ENCODE data around the gene ZKSCAN3. TPM values are rescaled to one million over a fixed set of nuclear protein-coding genes. Genes with fewer than 3 reads are reported as not detected.

The ZKSCAN3 gene
- total RNA-seq, 2 experiments from 2014 or later, result 1.8 TPM

DNA sequence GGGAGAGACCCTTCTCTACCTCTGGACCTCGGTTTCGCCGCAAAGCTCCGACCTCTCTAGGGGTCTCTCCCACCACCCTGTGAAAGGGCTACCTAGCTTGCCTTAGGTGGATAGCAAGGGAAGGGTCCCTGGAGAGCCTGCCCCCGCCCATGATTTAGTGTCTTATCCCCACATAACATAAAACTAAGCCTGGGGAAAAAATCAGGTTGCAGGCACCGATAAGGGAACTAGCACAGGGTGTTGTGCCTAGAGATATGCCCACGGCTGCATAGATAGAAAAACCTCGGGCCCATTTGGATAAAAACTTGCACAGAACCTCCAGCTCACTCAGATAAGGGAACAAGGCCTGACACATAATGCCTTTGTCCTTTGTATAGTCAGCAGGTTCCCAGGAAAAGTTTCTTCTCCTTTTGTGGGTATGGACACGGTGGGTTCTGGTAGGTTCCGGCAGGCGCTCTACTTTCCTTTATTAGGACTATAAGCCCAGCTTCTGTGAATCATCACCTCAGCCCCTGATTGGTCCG, 14.6 kb upstream of the ZKSCAN3 start:
- Mint-ChIP-seq H3K4me1 (peaks cover 2% of the 10 kb centered on the region), H3K9me3 (peaks cover 6% of the 10 kb centered on the region), H3K4me3 (no peak overlapping the region), H3K36me3 (peaks cover 2% of the 10 kb centered on the region), H3K27ac (no peak overlapping the region), H3K27me3 (no peaks in the 10 kb centered on the region)
- DNase-seq, result no peak

- H3K27ac Mint-ChIP-seq, result no peak within 1 kb of the TSS
- peaks cover 2% of the 10 kb centered on the region for H3K36me3 Mint-ChIP-seq
- H3K9me3 Mint-ChIP-seq, result peaks cover 11% of the 10 kb centered on the region
- no peak within 1 kb of the TSS for H3K4me3 Mint-ChIP-seq
- peaks cover 2% of the 10 kb centered on the region for H3K4me1 Mint-ChIP-seq
- DNase-seq, result peak; percentile 78
- H3K27me3 Mint-ChIP-seq, result no peaks in the 10 kb centered on the region
Measured at GRCh38 chr6:28335564-28336283, 14.0 kb upstream of the ZKSCAN3 start, which contains the start of gene ZSCAN31. TSS of gene ZSCAN31 (minus strand) at chr6:28336148. CDS start at chr6:28329683, 6,465 bp downstream.

DNA sequence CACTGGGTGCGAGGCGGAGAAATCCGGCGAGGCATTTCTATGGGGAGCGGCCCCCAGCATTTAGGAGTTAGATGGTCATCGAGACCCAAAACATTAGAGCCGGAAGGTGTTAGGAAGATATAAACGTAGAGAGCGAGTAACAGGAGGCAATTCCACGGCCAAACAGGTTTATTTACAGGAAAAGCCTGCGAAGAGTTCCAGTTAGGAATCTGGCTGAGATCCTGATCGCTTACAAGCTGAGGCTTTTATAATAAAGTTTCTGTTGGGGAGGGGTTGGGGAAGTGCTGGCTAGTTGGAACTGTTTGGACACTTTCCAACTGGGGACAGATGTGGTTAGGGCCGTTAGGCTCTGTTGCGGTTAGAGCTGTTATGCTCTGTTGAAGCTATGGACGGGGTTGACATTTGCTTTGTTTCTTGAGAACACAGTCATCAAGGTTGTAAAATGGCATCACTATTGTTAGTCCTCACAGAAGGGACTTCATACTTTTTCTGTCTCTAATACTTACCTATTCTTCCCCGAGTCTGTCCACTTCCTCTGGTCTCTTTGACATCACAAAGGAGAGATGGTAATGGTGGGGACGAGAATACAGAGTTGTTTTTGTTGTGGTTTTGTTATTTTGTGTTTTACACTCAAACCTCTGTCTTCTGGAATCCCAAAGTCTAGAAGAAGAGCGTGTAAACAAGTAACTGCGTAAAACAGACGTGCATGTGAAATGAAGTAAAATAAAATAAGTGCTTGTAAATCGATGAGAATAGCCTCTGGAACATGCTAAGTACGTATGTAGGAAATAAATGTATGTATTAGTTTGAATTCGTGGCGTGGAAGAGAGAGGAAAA, 13.2 kb upstream of the ZKSCAN3 start:
- H3K4me3 Mint-ChIP-seq, result no peak overlapping the region
- H3K36me3 Mint-ChIP-seq, result peaks cover 2% of the 10 kb centered on the region
- peaks cover 2% of the 10 kb centered on the region for H3K4me1 Mint-ChIP-seq
- no peaks in the 10 kb centered on the region for H3K27me3 Mint-ChIP-seq
- peaks cover 14% of the 10 kb centered on the region for H3K9me3 Mint-ChIP-seq
- no peak overlapping the region for H3K27ac Mint-ChIP-seq
- peak; percentile 26 for DNase-seq

DNA sequence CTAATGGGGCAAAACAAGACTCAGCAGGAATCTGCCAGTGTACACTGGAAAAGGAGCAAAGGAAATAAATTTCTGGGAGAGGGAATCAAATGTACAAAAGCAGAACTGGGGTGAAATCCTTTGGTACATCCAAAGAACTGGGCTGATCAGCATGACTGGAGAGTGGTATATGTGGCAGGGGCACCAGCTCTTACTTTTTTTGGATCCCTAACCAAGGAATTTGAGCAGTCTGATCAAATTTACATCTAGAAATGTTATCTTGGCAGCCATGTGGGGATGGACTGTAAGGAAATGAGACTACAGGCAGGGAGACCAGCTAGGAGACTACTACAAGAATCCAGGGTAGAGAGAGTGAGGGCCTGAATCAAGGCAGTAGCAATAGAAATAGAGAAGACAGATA, 12.6 kb upstream of the ZKSCAN3 start:
- H3K4me3 Mint-ChIP-seq, result no peak overlapping the region
- H3K27me3 Mint-ChIP-seq, result no peaks in the 10 kb centered on the region
- no peak for DNase-seq
- H3K9me3 Mint-ChIP-seq, result peaks cover 14% of the 10 kb centered on the region
- no peak overlapping the region for H3K27ac Mint-ChIP-seq
- H3K36me3 Mint-ChIP-seq, result peaks cover 2% of the 10 kb centered on the region
- peaks cover 2% of the 10 kb centered on the region for H3K4me1 Mint-ChIP-seq

- no peak overlapping the region for H3K27ac Mint-ChIP-seq
- H3K36me3 Mint-ChIP-seq, result peaks cover 2% of the 10 kb centered on the region
- H3K9me3 Mint-ChIP-seq, result peaks cover 11% of the 10 kb centered on the region
- peaks cover 5% of the 10 kb centered on the region for H3K27me3 Mint-ChIP-seq
- DNase-seq, result no peak
- H3K4me3 Mint-ChIP-seq, result no peak overlapping the region
- no peaks in the 10 kb centered on the region for H3K4me1 Mint-ChIP-seq
Measured at GRCh38 chr6:28340310-28341095, 9.2 kb upstream of the ZKSCAN3 start.

GRCh38 chr6:28343898-28344677, 5.7 kb upstream of the ZKSCAN3 start:
- H3K27ac Mint-ChIP-seq, result no peak overlapping the region
- no peaks in the 10 kb centered on the region for H3K4me1 Mint-ChIP-seq
- H3K27me3 Mint-ChIP-seq, result peaks cover 16% of the 10 kb centered on the region
- H3K9me3 Mint-ChIP-seq, result peaks cover 11% of the 10 kb centered on the region
- H3K36me3 Mint-ChIP-seq, result peaks cover 2% of the 10 kb centered on the region
- H3K4me3 Mint-ChIP-seq, result no peak overlapping the region
- no peak for DNase-seq

GRCh38 chr6:28345201-28345600, 4.5 kb upstream of the ZKSCAN3 start:
- Mint-ChIP-seq H3K36me3 (no peaks in the 10 kb centered on the region), H3K27ac (no peak overlapping the region), H3K9me3 (peaks cover 7% of the 10 kb centered on the region), H3K4me1 (peaks cover 5% of the 10 kb centered on the region), H3K4me3 (no peak overlapping the region), H3K27me3 (peaks cover 16% of the 10 kb centered on the region)
- DNase-seq, result no peak

- DNase-seq, result no peak
- Mint-ChIP-seq H3K27me3 (peaks cover 16% of the 10 kb centered on the region), H3K36me3 (no peaks in the 10 kb centered on the region), H3K9me3 (no peaks in the 10 kb centered on the region), H3K4me3 (no peak overlapping the region), H3K27ac (no peak overlapping the region), H3K4me1 (peaks cover 21% of the 10 kb centered on the region)
Measured at GRCh38 chr6:28347119-28347518, 2.6 kb upstream of the ZKSCAN3 start.

GRCh38 chr6:28349344-28349891, 329 bp upstream of the ZKSCAN3 start:
- Mint-ChIP-seq H3K27me3 (peaks cover 15% of the 10 kb centered on the region), H3K4me3 (peak overlapping the region; percentile 97), H3K27ac (peak overlapping the region; percentile 89), H3K36me3 (peaks cover 2% of the 10 kb centered on the region), H3K4me1 (peaks cover 23% of the 10 kb centered on the region), H3K9me3 (no peaks in the 10 kb centered on the region)
- no peak for DNase-seq

DNA sequence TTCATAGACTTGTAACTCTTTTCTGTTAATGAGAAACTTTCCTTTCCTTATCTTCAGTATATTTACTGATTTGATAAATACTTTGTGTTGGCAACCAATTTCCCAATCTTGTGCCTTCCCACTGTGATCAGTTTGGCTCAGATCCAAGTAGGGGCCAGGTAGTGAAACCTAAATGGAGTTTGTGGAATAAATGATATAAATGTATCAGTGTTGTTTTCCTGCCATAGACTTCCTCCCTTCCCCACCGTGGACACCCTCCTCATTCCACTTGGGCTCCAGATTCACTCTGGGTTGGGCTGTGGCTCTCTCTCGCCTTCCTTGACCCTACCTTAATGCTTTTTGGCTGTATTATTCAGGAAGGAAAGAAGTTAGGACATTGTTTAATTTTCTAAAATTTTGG, 1.3 kb downstream of the ZKSCAN3 start:
- Mint-ChIP-seq H3K4me3 (peak overlapping the region; percentile 97), H3K4me1 (peaks cover 29% of the 10 kb centered on the region), H3K27ac (no peak overlapping the region), H3K27me3 (peaks cover 11% of the 10 kb centered on the region), H3K9me3 (no peaks in the 10 kb centered on the region), H3K36me3 (peaks cover 2% of the 10 kb centered on the region)
- DNase-seq, result no peak

- no peak for DNase-seq
- Mint-ChIP-seq H3K27ac (no peak overlapping the region), H3K4me3 (peak overlapping the region; percentile 66), H3K36me3 (peaks cover 2% of the 10 kb centered on the region), H3K4me1 (peaks cover 33% of the 10 kb centered on the region), H3K9me3 (no peaks in the 10 kb centered on the region), H3K27me3 (peaks cover 11% of the 10 kb centered on the region)
Measured at GRCh38 chr6:28351493-28351925, 1.8 kb downstream of the ZKSCAN3 start.

- H3K4me1 Mint-ChIP-seq, result peaks cover 34% of the 10 kb centered on the region
- no peak for DNase-seq
- no peaks in the 10 kb centered on the region for H3K9me3 Mint-ChIP-seq
- no peak overlapping the region for H3K27ac Mint-ChIP-seq
- H3K36me3 Mint-ChIP-seq, result peaks cover 2% of the 10 kb centered on the region
- no peaks in the 10 kb centered on the region for H3K27me3 Mint-ChIP-seq
- no peak overlapping the region for H3K4me3 Mint-ChIP-seq
Measured at GRCh38 chr6:28353356-28353755, 3.6 kb downstream of the ZKSCAN3 start.

DNA sequence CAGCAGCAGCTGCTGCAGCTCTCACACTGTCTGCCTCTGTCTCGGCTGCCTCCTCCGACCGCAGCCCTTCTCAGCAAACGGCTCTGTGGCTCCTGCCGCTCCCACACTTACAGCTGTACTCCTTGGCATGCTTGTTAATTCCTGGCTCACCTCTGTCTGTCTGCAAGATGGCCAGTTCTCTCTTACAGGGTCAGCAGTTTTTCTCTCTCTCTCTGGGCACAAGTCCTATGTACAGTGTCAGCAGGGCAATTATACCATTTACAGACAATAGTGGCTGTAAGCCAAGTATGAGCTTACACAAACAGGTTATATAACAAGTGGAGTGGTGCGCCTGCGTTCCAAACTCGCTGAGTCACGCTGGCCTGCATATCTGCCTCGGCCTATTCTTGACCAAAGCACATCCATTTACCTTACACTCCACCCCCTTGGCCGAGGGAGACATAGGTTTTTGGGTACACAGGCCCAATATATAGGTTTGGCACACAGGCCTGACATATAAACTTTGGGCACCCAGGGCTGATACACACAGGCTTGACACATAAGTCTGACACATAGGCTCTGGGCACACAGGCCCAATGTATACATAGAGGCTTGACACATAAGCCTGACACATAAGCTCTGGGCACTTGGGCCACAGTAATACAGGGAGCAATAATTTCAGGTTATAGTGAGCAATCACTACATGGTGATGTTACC, 4.4 kb downstream of the ZKSCAN3 start:
- Mint-ChIP-seq H3K27ac (no peak overlapping the region), H3K4me3 (no peak overlapping the region), H3K4me1 (peaks cover 34% of the 10 kb centered on the region), H3K36me3 (peaks cover 2% of the 10 kb centered on the region), H3K9me3 (no peaks in the 10 kb centered on the region), H3K27me3 (no peaks in the 10 kb centered on the region)
- DNase-seq, result no peak

All from activated naive CD8-positive, alpha-beta T cell treated with anti-CD3 and anti-CD28 coated beads for 36 hours (primary cell).